A673 (cell line): ENCODE results near the gene POLR3F. TPM values are rescaled to one million over a fixed set of nuclear protein-coding genes. Genes with fewer than 3 reads are reported as not detected.

ENCODE experiments used
- BruUV-seq: library from RNA; stranded (reverse); fragments of 400-500 nt; replicated peaks from 2 replicates; lab custom pipeline; 2021; lab: Mats Ljungman, UMichigan
- CTCF ChIA-PET: fragments of 300-600 bp; sonication (Branson Sonifier 250); formaldehyde crosslinking; loops from one replicate; lab custom pipeline; 2022; ENCODE audit warnings: antibody characterized with exemption; lab: Charles Lee
- POLR2A ChIA-PET: fragments of 300-600 bp; sonication (Branson Sonifier 250); formaldehyde crosslinking; loops from one replicate; lab custom pipeline; 2022; ENCODE audit warnings: antibody characterized with exemption; ENCODE audit not compliant: low non-redundant PET; lab: Charles Lee
- DNase-seq: peaks from one replicate; pipeline ENCODE4 v3.0.0-alpha.2; 2015; ENCODE audit warnings: low spot score
- H3K27ac ChIP-seq: fragments of 200-600 bp; sonication (generic); 2 replicates; pipeline ENCODE4 v1.5.1; 2016; ENCODE audit warnings: mixed run types, low read depth, mild to moderate bottlenecking, mixed read lengths, antibody characterized with exemption, low read length; ENCODE audit not compliant: poor library complexity, severe bottlenecking
- H3K27me3 ChIP-seq: fragments of 200-600 bp; sonication (generic); replicated peaks from 2 replicates; pipeline ENCODE4 v1.6.1; 2017; ENCODE audit warnings: mixed run types, low read depth, mild to moderate bottlenecking, mixed read lengths, antibody characterized with exemption, low read length; ENCODE audit not compliant: insufficient read depth, poor library complexity
- H3K36me3 ChIP-seq: fragments of 200-600 bp; sonication (generic); 2 replicates; pipeline ENCODE4 v1.6.1; 2016; ENCODE audit warnings: mixed run types, mild to moderate bottlenecking, mixed read lengths, antibody characterized with exemption, low read length; ENCODE audit not compliant: insufficient read depth, poor library complexity, severe bottlenecking
- H3K4me1 ChIP-seq: fragments of 200-600 bp; sonication (generic); 2 replicates; pipeline ENCODE4 v1.6.1; 2017; ENCODE audit warnings: mixed run types, mild to moderate bottlenecking, mixed read lengths, antibody characterized with exemption, low read length; ENCODE audit not compliant: insufficient read depth, poor library complexity, severe bottlenecking
- H3K4me3 ChIP-seq: fragments of 200-600 bp; sonication (generic); 2 replicates; pipeline ENCODE4 v1.5.1; 2016; ENCODE audit warnings: low read depth, mixed run types, mild to moderate bottlenecking, mixed read lengths, low read length; ENCODE audit not compliant: poor library complexity, severe bottlenecking
- H3K9me3 ChIP-seq: fragments of 200-600 bp; sonication (generic); 2 replicates; pipeline ENCODE4 v1.6.1; 2016; ENCODE audit warnings: mixed run types, low read depth, mild to moderate bottlenecking, mixed read lengths, antibody characterized with exemption, low read length; ENCODE audit not compliant: poor library complexity, severe bottlenecking
- EZH2 ChIP-seq: fragments of 200-600 bp; sonication (generic); IDR thresholded peaks from 2 replicates; pipeline ENCODE4 v1.6.1; 2017; ENCODE audit warnings: borderline replicate concordance, low read depth, mild to moderate bottlenecking, mixed read lengths, antibody characterized with exemption, low read length; ENCODE audit not compliant: poor library complexity, severe bottlenecking
- intact Hi-C: fragments of 100-400 bp; cut with micrococcal nuclease; formaldehyde crosslinking; loops from one replicate; pipeline ENCODE4 v1.10.0; 2022; ENCODE audit not compliant: unreplicated experiment
- total RNA-seq: library from RNA; stranded (reverse); gene quantifications from 2 replicates; pipeline ENCODE4 v1.2.3, GENCODE V29; 2021
- TF ChIP-seq, protein P1 (sequence below): fragments of 300-800, 200-600 bp; sonication (generic); conservative IDR thresholded peaks from 2 replicates; pipeline ENCODE4 v1.5.1; 2017; ENCODE audit warnings: low read depth, mild to moderate bottlenecking, antibody characterized with exemption, low read length, moderate library complexity, mixed read lengths

Gene POLR3F
- total RNA-seq, 1 experiment from 2014 or later: 22.1 TPM

DNA sequence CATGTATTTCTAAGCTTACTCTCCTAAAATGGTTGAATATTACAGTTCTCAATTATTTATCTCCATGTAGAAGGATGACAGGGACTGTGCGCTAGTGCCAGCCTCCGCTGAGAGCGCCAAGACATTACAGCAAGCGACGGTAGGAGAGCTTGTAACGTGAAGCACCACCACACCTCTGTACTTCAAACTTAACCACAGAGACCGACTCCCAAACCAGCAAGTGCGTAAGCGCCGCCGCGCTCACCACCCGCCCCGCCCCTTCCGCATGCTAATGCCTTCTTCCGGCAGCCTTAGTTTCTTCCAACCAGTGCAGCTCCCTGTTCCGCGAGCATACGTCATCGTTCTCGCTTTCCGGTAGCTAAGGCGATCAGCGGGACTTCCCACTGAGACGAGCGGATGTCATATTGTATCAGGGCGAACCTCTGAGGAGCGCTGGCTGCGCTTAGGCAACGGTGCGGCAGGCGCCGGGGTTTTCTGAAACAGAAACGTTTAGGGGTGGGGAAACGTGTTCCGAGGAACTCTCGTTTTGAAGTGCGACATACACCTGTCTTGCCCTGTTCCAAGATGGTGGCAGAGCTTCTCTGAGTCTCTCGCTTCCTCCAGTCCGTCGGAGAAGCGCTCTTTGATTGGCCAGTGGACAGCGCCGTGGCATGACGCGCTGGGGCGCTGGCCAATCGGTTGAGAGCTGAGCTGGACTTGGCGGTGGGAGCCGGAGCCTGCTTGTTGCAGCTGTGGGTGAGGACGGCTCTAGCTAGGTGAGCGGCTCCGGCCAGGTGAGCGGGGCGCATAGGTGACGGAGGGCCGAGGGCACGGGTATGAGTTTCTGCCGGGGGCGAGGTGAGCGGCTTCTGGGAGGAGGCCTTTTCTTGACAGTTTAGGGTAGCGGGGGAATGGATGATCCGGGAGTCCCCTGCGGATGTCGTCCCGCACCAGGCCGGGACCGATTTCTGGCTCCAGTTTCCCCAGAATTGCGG is 40.3 kb downstream of the POLR3F start, which contains the start of gene SEC23B:
Gene SEC23B, plus strand, starts transcription at position 723 of the 974 bp plus-strand sequence. CDS start 2,896 bp downstream, outside the sequence.
- CTCF ChIA-PET: interaction anchor here (1.3 kb wide), 1 partner anchor 10 kb away, joined by 5 read pairs; the partner anchor contains the start of gene RBBP9
- H3K9me3 ChIP-seq: no peaks in the 10 kb centered on the region
- TF ChIP-seq, protein P1, sequence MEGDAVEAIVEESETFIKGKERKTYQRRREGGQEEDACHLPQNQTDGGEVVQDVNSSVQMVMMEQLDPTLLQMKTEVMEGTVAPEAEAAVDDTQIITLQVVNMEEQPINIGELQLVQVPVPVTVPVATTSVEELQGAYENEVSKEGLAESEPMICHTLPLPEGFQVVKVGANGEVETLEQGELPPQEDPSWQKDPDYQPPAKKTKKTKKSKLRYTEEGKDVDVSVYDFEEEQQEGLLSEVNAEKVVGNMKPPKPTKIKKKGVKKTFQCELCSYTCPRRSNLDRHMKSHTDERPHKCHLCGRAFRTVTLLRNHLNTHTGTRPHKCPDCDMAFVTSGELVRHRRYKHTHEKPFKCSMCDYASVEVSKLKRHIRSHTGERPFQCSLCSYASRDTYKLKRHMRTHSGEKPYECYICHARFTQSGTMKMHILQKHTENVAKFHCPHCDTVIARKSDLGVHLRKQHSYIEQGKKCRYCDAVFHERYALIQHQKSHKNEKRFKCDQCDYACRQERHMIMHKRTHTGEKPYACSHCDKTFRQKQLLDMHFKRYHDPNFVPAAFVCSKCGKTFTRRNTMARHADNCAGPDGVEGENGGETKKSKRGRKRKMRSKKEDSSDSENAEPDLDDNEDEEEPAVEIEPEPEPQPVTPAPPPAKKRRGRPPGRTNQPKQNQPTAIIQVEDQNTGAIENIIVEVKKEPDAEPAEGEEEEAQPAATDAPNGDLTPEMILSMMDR: no peak
- no peak for TF ChIP-seq EZH2
- H3K36me3 ChIP-seq: peaks cover 19% of the 10 kb centered on the region
- H3K4me1 ChIP-seq: peaks cover 8% of the 10 kb centered on the region
- H3K4me3 ChIP-seq: peak within 1 kb of the TSS; percentile 80
- POLR2A ChIA-PET: interaction anchor here (0.6 kb wide), 2 partner anchors 542 to 1903 kb away, joined by 3 to 9 read pairs; no protein-coding TSS in a partner anchor
- H3K27ac ChIP-seq: peak within 1 kb of the TSS; percentile 99
- BruUV-seq: no TSS peak
- intact Hi-C loops: no loop called here
- DNase-seq: peak; percentile 98
- no peaks in the 10 kb centered on the region for H3K27me3 ChIP-seq

DNA sequence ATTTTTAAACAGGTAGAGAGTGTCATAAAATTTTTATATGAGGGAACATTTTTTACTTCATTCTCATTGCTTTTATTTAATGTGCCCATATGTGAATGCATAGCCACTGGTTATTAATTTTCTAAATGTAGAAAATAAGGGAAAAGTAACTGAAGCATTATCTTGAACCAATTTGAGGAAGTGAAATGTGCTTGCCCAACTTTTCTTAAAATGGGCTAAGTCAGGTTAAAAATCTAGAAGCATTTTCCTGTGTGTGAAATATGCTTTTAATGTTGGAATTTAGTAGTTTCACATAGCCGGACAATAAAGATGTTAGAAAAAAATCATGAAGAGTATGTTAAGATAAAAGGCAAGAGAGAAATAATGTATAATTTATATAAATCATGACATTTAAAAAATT is 44.4 kb downstream of the POLR3F start:
- BruUV-seq: no TSS peak
- Histone ChIP-seq H3K36me3 (peaks cover 42% of the 10 kb centered on the region), H3K4me3 (no peak overlapping the region), H3K27ac (no peak overlapping the region), H3K9me3 (no peaks in the 10 kb centered on the region), H3K4me1 (peaks cover 6% of the 10 kb centered on the region), H3K27me3 (no peaks in the 10 kb centered on the region)
- intact Hi-C loops: no loop called here
- TF ChIP-seq EZH2: no peak
- TF ChIP-seq, protein P1: no peak
- POLR2A ChIA-PET: no interaction called here
- CTCF ChIA-PET: no interaction called here
- DNase-seq: no peak

DNA sequence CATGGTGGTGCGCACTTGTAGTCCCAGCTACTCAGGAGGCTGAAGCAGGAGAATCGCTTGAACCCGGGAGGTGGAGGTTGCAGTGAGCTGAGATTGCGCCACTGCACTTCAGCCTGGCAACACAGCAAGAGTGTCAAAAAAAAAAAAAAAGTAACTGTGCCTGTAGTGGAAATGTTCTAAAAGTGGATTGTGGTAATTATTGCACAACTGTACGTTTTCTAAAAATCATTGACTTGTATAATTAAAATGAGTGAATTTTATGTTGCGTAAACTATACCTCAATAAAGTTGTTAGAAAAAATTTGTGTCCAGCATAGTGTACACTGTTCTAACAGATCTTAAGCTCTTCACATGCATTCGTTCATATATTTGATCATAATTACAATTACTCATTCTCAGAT is 46.0 kb downstream of the POLR3F start:
- DNase-seq: no peak
- H3K27ac ChIP-seq: no peak overlapping the region
- H3K4me3 ChIP-seq: no peak overlapping the region
- H3K9me3 ChIP-seq: no peaks in the 10 kb centered on the region
- BruUV-seq: no TSS peak
- H3K4me1 ChIP-seq: no peaks in the 10 kb centered on the region
- TF ChIP-seq, protein P1: no peak
- TF ChIP-seq EZH2: no peak
- peaks cover 42% of the 10 kb centered on the region for H3K36me3 ChIP-seq
- CTCF ChIA-PET: no interaction called here
- H3K27me3 ChIP-seq: no peaks in the 10 kb centered on the region
- POLR2A ChIA-PET: no interaction called here
- intact Hi-C loops: no loop called here
